MM.1S (cell line): ENCODE measurements around the gene PSMG3.

Experiments
- DNase-seq: peaks from one replicate; pipeline ENCODE4 v3.0.0-alpha.2; 2015
- H2AFZ ChIP-seq: fragments of 300-600 bp; sonication (generic); 2 replicates; pipeline ENCODE4 v1.6.0; 2016; ENCODE audit warnings: antibody characterized with exemption, low read length
- H3F3A ChIP-seq: fragments of 300-600 bp; sonication (generic); 2 replicates; pipeline ENCODE4 v1.6.1; 2016; ENCODE audit warnings: mild to moderate bottlenecking, antibody characterized with exemption, low read length, moderate library complexity, mixed read lengths; ENCODE audit not compliant: insufficient read depth
- H3K27ac ChIP-seq: fragments of 300-600 bp; sonication (generic); 2 replicates; pipeline ENCODE4 v1.5.1; 2016; ENCODE audit warnings: mild to moderate bottlenecking, low read length
- H3K27me3 ChIP-seq: fragments of 300-600 bp; sonication (generic); replicated peaks from 2 replicates; pipeline ENCODE4 v1.6.0; 2016; ENCODE audit warnings: low read length; ENCODE audit not compliant: insufficient read depth
- H3K36me3 ChIP-seq: fragments of 300-600 bp; sonication (generic); replicated peaks from 2 replicates; pipeline ENCODE4 v1.6.1; 2016; ENCODE audit warnings: mild to moderate bottlenecking, low read length, mixed read lengths; ENCODE audit not compliant: insufficient read depth
- H3K4me1 ChIP-seq: fragments of 300-600 bp; sonication (generic); 2 replicates; pipeline ENCODE4 v1.6.1; 2016; ENCODE audit warnings: low read length, mixed read lengths
- H3K4me2 ChIP-seq: fragments of 300-600 bp; sonication (generic); 2 replicates; pipeline ENCODE4 v1.6.0; 2016; ENCODE audit warnings: low read depth, low read length
- H3K4me3 ChIP-seq: fragments of 300-600 bp; sonication (generic); 2 replicates; pipeline ENCODE4 v1.5.1; 2016; ENCODE audit warnings: low read length, mixed read lengths
- H3K79me2 ChIP-seq: fragments of 300-600 bp; sonication (generic); 2 replicates; pipeline ENCODE4 v1.6.1; 2016; ENCODE audit warnings: mixed run types, low read length, mixed read lengths
- H3K9ac ChIP-seq: fragments of 300-600 bp; sonication (generic); 2 replicates; pipeline ENCODE4 v1.6.1; 2016; ENCODE audit warnings: low read length, mixed read lengths
- H3K9me2 ChIP-seq: fragments of 300-600 bp; sonication (generic); replicated peaks from 2 replicates; pipeline ENCODE4 v1.6.1; 2016; ENCODE audit warnings: mild to moderate bottlenecking, low read length, mixed read lengths; ENCODE audit not compliant: insufficient read depth
- H3K9me3 ChIP-seq: fragments of 300-600 bp; sonication (generic); replicated peaks from 2 replicates; pipeline ENCODE4 v1.6.1; 2016; ENCODE audit warnings: mild to moderate bottlenecking, low read length, mixed read lengths; ENCODE audit not compliant: insufficient read depth
- H4K20me1 ChIP-seq: fragments of 300-600 bp; sonication (generic); 2 replicates; pipeline ENCODE4 v1.6.1; 2016; ENCODE audit warnings: mild to moderate bottlenecking, low read length, moderate library complexity, mixed read lengths; ENCODE audit not compliant: insufficient read depth
- CTCF ChIP-seq: fragments of 300-600 bp; sonication (generic); IDR thresholded peaks from 2 replicates; pipeline ENCODE4 v1.5.1; 2016; ENCODE audit warnings: antibody characterized with exemption, low read length, mixed read lengths
- EZH2 ChIP-seq: fragments of 300-600 bp; sonication (generic); optimal IDR thresholded peaks from 2 replicates; pipeline ENCODE3; 2017; ENCODE audit warnings: low read depth, mild to moderate bottlenecking, antibody characterized with exemption, low read length, mixed read lengths
- EZH2phosphoT487 ChIP-seq: fragments of 300-600 bp; sonication (generic); IDR thresholded peaks from 2 replicates; pipeline ENCODE4 v1.6.1; 2018; ENCODE audit warnings: antibody characterized with exemption, low read length

PSMG3 gene

DNA sequence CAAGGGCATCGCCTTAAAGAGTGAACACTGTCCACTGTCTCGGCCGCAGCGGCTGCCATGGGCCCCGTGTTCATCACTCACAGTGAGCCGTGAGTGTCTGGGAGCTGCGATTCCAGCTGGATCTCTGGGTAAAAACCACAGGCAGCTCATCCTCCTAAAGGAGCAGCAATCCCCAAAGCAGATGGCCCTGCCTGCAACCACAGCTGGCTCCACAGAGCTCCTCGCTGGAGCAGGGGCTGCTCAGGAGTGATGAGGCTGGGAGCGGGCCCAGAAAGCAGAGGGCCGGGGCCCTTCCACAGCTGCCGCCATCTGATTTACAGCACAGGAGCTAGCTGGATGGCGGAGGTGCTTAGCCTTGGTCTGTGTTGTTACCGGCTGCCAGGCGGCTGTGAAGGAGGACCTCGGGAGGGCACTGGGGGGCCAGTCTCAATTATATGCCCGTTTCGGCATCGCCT, 7.2 kb downstream of the PSMG3 start:
- Histone ChIP-seq H3K27ac (no peak overlapping the region), H3K4me2 (no peak overlapping the region), H3K4me1 (no peaks in the 10 kb centered on the region), H3K9ac (no peak overlapping the region), H4K20me1 (no peaks in the 10 kb centered on the region), H3K4me3 (no peak overlapping the region), H2AFZ (no peak overlapping the region), H3K9me2 (no peaks in the 10 kb centered on the region), H3K36me3 (0 out of 2 replicates have a peak, but pooled peaks cover 2% of the 10 kb centered on the region), H3K79me2 (no peaks in the 10 kb centered on the region), H3K27me3 (peaks cover 49% of the 10 kb centered on the region), H3F3A (no peaks in the 10 kb centered on the region), H3K9me3 (no peaks in the 10 kb centered on the region)
- DNase-seq = no peak
- TF ChIP-seq EZH2 = no peak
- no peak for TF ChIP-seq EZH2phosphoT487
- TF ChIP-seq CTCF = no peak

GRCh38 chr7:1562116-1562515, 7.7 kb downstream of the PSMG3 start:
- Histone ChIP-seq H2AFZ (no peak overlapping the region), H3K9ac (no peak overlapping the region), H3K4me1 (no peaks in the 10 kb centered on the region), H3K4me2 (no peak overlapping the region), H3F3A (no peaks in the 10 kb centered on the region), H3K9me3 (no peaks in the 10 kb centered on the region), H3K36me3 (no peaks in the 10 kb centered on the region), H3K9me2 (no peaks in the 10 kb centered on the region), H3K79me2 (no peaks in the 10 kb centered on the region), H4K20me1 (no peaks in the 10 kb centered on the region), H3K27me3 (peaks cover 49% of the 10 kb centered on the region), H3K4me3 (no peak overlapping the region), H3K27ac (no peak overlapping the region)
- TF ChIP-seq EZH2 (no peak), EZH2phosphoT487 (no peak), CTCF (no peak)
- no peak for DNase-seq

GRCh38 chr7:1561036-1561940, 8.5 kb downstream of the PSMG3 start:
- no peak overlapping the region for H3K27ac ChIP-seq
- TF ChIP-seq CTCF (no peak), EZH2 (no peak), EZH2phosphoT487 (no peak)
- H2AFZ ChIP-seq = no peak overlapping the region
- H3F3A ChIP-seq = no peaks in the 10 kb centered on the region
- H3K9me2 ChIP-seq = no peaks in the 10 kb centered on the region
- no peak overlapping the region for H3K9ac ChIP-seq
- no peak for DNase-seq
- peaks cover 49% of the 10 kb centered on the region for H3K27me3 ChIP-seq
- no peaks in the 10 kb centered on the region for H3K79me2 ChIP-seq
- H3K9me3 ChIP-seq = no peaks in the 10 kb centered on the region
- no peak overlapping the region for H3K4me2 ChIP-seq
- no peaks in the 10 kb centered on the region for H3K36me3 ChIP-seq
- H3K4me1 ChIP-seq = peaks cover 4% of the 10 kb centered on the region
- no peak overlapping the region for H3K4me3 ChIP-seq
- no peaks in the 10 kb centered on the region for H4K20me1 ChIP-seq
